HL-60/S4 (cell line): ENCODE data around the gene DCP1A.

ENCODE experiments used
- in situ Hi-C: fragments of 300-500 bp; cut with MboI; formaldehyde crosslinking; loops from 2 replicates; pipeline ENCODE4 v1.14.3; 2022; ENCODE audit warnings: low sequenced_read_pairs

The DCP1A gene

GRCh38 chr3:53250881-53251605 lies 96.3 kb downstream of the DCP1A start:
- in situ Hi-C loops: no loop called here

- in situ Hi-C loops: no loop called here
Observed at GRCh38 chr3:53250453-53250852, 96.9 kb downstream of the DCP1A start.

- in situ Hi-C loops: no loop called here
Observed at GRCh38 chr3:53248161-53248560, 99.2 kb downstream of the DCP1A start.

GRCh38 chr3:53247619-53248018 lies 99.7 kb downstream of the DCP1A start:
- in situ Hi-C loops: no loop called here

- in situ Hi-C loops: no loop called here
Observed at GRCh38 chr3:53244271-53244670, 103.1 kb downstream of the DCP1A start.

- in situ Hi-C loops: no loop called here
Observed at GRCh38 chr3:53243785-53244184, 103.6 kb downstream of the DCP1A start.

DNA sequence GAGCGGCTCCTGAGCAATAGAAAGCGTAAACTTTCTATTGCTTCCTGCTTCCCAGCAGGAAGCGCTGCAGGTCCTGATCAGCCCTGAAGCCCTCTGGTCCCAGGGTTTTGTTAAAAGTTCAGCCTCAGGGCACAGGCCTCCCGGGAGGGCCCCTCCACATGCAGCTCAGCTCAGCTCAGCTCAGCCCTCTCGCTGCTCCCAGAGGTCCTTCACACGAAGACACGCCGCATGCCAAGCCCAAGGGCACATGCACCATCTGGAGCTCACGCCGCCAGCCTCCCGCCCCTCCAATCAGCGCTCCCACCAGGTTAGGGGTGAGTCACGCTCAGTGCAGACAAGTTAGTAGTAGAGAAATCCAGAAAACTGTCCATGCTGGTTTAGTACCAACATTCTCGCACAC lies 104.2 kb downstream of the DCP1A start:
- in situ Hi-C loops: no loop called here

GRCh38 chr3:53242642-53243041 lies 104.7 kb downstream of the DCP1A start:
- in situ Hi-C loops: no loop called here

DNA sequence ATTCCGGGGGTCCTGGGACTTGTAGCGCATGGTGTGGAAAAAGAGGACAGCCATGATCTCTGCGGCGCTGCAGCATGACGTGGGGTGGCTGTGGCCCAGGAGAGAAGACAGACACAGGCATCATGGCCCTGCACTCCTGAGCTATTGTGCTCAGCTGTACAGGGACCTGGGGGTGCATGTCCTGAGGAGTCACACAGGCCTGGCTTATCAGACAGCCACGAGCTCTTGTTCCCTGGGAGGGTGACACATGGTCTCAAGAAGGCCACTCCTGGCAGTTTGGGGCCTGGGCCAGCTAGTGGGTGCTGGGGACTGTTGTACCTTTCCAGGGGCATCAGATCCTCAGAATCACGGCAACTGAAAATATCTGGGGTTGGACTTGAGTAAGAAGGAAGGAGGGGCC lies 105.2 kb downstream of the DCP1A start:
- in situ Hi-C loops: no loop called here

- in situ Hi-C loops: no loop called here
Observed at GRCh38 chr3:53240989-53241972, 106.1 kb downstream of the DCP1A start.

- in situ Hi-C loops: no loop called here
Observed at GRCh38 chr3:53239800-53240199, 107.5 kb downstream of the DCP1A start.

GRCh38 chr3:53238886-53239285 lies 108.5 kb downstream of the DCP1A start:
- in situ Hi-C loops: no loop called here

DNA sequence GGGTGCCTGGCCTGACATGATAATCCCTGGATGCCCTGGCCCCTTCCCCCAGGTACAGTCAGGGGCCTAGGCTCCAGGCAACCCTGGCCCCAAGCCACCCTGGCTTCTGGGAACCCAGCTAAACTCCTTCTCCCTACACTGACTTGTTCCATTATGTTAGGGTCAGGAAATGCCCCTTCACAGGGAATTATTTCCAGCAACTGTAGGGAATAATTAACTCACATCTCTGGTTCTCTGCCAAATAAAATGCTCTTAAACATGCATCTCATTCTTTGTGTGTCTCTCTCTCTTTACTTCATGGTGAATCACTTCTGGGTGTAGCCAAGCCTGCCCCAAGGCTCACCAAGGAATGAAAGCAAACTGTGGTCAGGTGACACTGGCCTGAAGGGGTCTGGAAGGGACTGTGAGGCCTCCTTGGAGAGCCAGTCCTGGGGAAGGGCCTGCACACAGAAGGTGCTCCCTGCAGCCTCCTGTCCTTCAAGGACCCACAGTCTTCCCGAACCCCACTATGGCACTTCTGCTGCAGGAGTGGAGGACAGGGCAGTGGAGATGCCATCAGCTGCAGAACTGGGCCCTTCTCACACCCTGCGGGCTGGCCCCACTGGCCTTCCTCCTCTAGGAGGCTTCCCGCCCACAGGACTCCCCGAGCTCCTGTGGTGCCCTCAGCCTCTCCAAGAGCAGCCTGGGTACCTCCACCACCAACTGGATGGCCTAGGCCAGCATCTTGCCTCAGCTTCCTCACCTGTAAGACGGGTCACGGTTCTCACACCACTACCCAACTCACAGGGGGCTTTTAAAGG lies 109.1 kb downstream of the DCP1A start:
- in situ Hi-C loops: no loop called here

GRCh38 chr3:53236112-53236841 lies 111.1 kb downstream of the DCP1A start:
- in situ Hi-C loops: no loop called here

GRCh38 chr3:53235545-53235944 lies 111.8 kb downstream of the DCP1A start:
- in situ Hi-C loops: no loop called here

GRCh38 chr3:53234841-53235232 lies 112.5 kb downstream of the DCP1A start:
- in situ Hi-C loops: no loop called here

DNA sequence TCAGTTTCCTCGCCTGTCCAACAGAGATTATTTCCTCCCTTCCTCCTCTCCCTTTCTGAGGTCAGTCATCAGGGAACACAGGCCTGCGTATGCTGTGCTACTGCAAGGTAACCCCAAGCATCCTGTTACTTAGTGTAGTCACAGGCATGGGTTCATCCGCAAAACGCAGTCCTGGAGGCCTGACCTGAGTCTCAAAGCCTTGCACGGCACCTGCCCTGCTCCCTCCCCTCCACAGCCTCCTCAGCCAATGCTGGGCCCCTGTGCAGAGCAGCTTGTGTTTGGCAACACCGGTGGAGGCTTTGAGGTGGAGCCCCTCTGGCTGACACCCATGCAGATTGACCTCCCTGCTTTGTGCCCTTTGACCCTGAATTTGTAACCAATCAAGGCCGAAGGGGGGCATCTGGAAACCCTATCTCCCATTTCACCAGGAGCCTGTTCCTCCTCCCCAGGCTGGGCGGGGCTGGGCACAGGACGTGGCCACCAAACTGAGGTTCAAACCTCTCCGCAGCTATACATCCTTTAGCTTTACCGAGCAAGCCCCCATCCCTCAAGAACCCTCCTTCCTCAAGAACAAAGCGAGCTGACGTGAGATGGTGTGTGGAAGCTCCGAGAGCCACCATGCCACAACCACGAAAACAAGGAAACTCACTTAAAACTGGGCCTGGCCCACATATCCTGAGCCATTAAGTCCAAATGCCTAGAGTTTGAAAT lies 113.1 kb downstream of the DCP1A start:
- in situ Hi-C loops: no loop called here
